ENCODE measurements around the gene IL25.

GRCh38 chr14:23408307-23408630 is 35.7 kb downstream of the IL25 start:
- TF ChIP-seq RFX5 (IDR thresholded peaks at IDR 0.05; ENCODE audit: low read depth, low read length) (no peak), USF2 (IDR thresholded peaks at IDR 0.05; ENCODE audit: low read depth, low read length) (no peak), RCOR1 (IDR thresholded peaks at IDR 0.05; ENCODE audit: insufficient replicate concordance, low read length) (no peak), POLR2A (IDR thresholded peaks at IDR 0.05; ENCODE audit: low read depth, low read length) (no peak), CTCF (conservative IDR thresholded peaks at IDR 0.05; ENCODE audit: low read depth, low read length) (no peak), CEBPB (IDR thresholded peaks at IDR 0.05; ENCODE audit: low read depth, low read length) (no peak)
